Stomach (tissue), 9 donors: ENCODE measurements around the gene ZNF778. TPM values are rescaled to one million over a fixed set of nuclear protein-coding genes. Genes with fewer than 3 reads are reported as not detected.
A peak's percentile ranks its signal among the peaks of the same experiment; 100 is the strongest.

Experiments used
- DNase-seq, 2 donors: peaks; one replicate each; pipeline versions ENCODE4 v3.0.0 to v3.0.0-alpha.2; 2013 to 2019
- H3K27ac ChIP-seq, 5 donors: fragments of 200-600 bp in 4 of 5; sonication (generic) in 4 of 5; one replicate each; pipeline ENCODE4 v1.5.1; 2013 to 2019; ENCODE audit warnings: mild to moderate bottlenecking in 1 of 5, moderate library complexity in 1 of 5
- H3K27me3 ChIP-seq, 3 donors: fragments of 200-600 bp; sonication (generic); one replicate each; pipeline ENCODE4 v1.5.1; 2017 to 2019; ENCODE audit warnings: mixed run types in 1 of 3
- H3K36me3 ChIP-seq, 4 donors: fragments of 200-600 bp; sonication (generic); 1 replicate in 3 of 4; 2 replicates in 1 of 4; pipeline ENCODE4 v1.5.1; 2016 to 2019
- H3K4me1 ChIP-seq, 4 donors: fragments of 200-600 bp; sonication (generic); one replicate each; pipeline ENCODE4 v1.5.1; 2016 to 2019
- H3K4me3 ChIP-seq, 4 donors: fragments of 200-600 bp; sonication (generic) in 3 of 4; one replicate each; pipeline ENCODE4 v1.5.1; 2016 to 2019; ENCODE audit warnings: mild to moderate bottlenecking in 1 of 4
- H3K9me3 ChIP-seq, 4 donors: fragments of 200-600 bp; sonication (generic); one replicate each; pipeline ENCODE4 v1.5.1; 2016 to 2019
- CTCF ChIP-seq, 7 experiments: fragments of 450-650 bp in 4 of 7; fragments of 200-600 bp in 3 of 7; sonication (generic) in 3 of 7; IDR thresholded peaks; one replicate each; pipeline ENCODE4 v1.5.1; 2016 to 2019; ENCODE audit warnings: antibody characterized with exemption in 7 of 7, control low read depth in 2 of 7, mild to moderate bottlenecking in 1 of 7
- EP300 ChIP-seq: sonication (generic); formaldehyde crosslinking; IDR thresholded peaks from one replicate; pipeline ENCODE4 v1.6.1; 2017; ENCODE audit warnings: antibody characterized with exemption
- POLR2A ChIP-seq, 4 donors: fragments of 450-650 bp; IDR thresholded peaks; one replicate each; pipeline ENCODE4 v1.6.1; 2016; ENCODE audit warnings: antibody characterized with exemption in 4 of 4, control low read depth in 2 of 4, mild to moderate bottlenecking in 1 of 4, moderate library complexity in 1 of 4
- POLR2AphosphoS5 ChIP-seq, 3 donors: sonication (generic); formaldehyde crosslinking; IDR thresholded peaks; one replicate each; pipeline ENCODE4 v1.6.1; 2016; ENCODE audit warnings: antibody characterized with exemption in 3 of 3
- WGBS, 5 donors: extraction: QIAGEN DNeasy Blood & Tissue Kit in 3 of 5; methylation state at CpG; one replicate each; pipeline versions ENCODE4 v1.1.5 to v1.1.7; 2013 to 2018; 5-methylcytosine and 5-hydroxymethylcytosine counted together
- intact Hi-C: fragments of 100-400 bp; cut with DNase I; formaldehyde crosslinking; loops from one replicate; pipeline ENCODE4 v1.15.1; 2023; ENCODE audit warnings: low total_unique reads
- polyA plus RNA-seq, 3 donors: library from polyadenylated mRNA; stranded (reverse); fragments of 200-250 nt; gene quantifications; one replicate each; pipeline ENCODE4 v1.2.3, GENCODE V29; 2013
- total RNA-seq, 5 donors: library from RNA; depleted of rRNA; stranded (reverse); fragments of >200 nt; gene quantifications; one replicate each; pipeline versions ENCODE4 v1.1.0 to v1.2.3, GENCODE V29; 2014 to 2016
- donor health status: healthy with polysubstance abuse.
- donor health status: Bipolar disorder and iron deficiency.
- donor health status: healthy.

Gene ZNF778
- total and polyA plus RNA-seq, 8 donors, result 1.2 to 11.7 (median 4.5) TPM

- WGBS, 5 donors, result 0 to 1% (median 0%) methylated on average over 11 of the region's 11 CpGs
- peaks cover 22 to 40% (median 36%) of the 10 kb centered on the region in 4 donors for H3K4me1 ChIP-seq
- peak overlapping the region; percentile 92 to 99 (median 97) for H3K27ac ChIP-seq
- peak overlapping the region; percentile 65 to 99 (median 84) for H3K4me3 ChIP-seq
- intact Hi-C loops, result loop anchor here (10.0 kb wide), 1 partner anchor 482 kb away; no protein-coding TSS in a partner anchor
- no peaks in the 10 kb centered on the region for H3K9me3 ChIP-seq
- H3K27me3 ChIP-seq, result no peaks in the 10 kb centered on the region
- H3K36me3 ChIP-seq, result peaks cover 11 to 27% (median 22%) of the 10 kb centered on the region in 4 donors
- no peak for DNase-seq
- TF ChIP-seq POLR2AphosphoS5 (IDR thresholded peaks at IDR 0.05), result no peak
- TF ChIP-seq POLR2A (IDR thresholded peaks at IDR 0.05), result no peak
- TF ChIP-seq EP300, result no peak
- TF ChIP-seq CTCF (IDR thresholded peaks at IDR 0.05), result no peak
Observed at GRCh38 chr16:89217138-89217387, 440 bp upstream of the ZNF778 start.

GRCh38 chr16:89219365-89219764 lies 1.9 kb downstream of the ZNF778 start:
- Histone ChIP-seq H3K27ac (no peak overlapping the region), H3K36me3 (peaks cover 27 to 50% (median 45%) of the 10 kb centered on the region in 4 donors), H3K27me3 (no peaks in the 10 kb centered on the region), H3K4me1 (peaks cover 22 to 40% (median 36%) of the 10 kb centered on the region in 4 donors), H3K9me3 (no peaks in the 10 kb centered on the region), H3K4me3 (no peak overlapping the region)
- intact Hi-C loops, result loop anchor here (10.0 kb wide), 1 partner anchor 485 kb away; no protein-coding TSS in a partner anchor
- TF ChIP-seq CTCF (IDR thresholded peaks at IDR 0.05), result no peak
- TF ChIP-seq POLR2AphosphoS5 (IDR thresholded peaks at IDR 0.05), result no peak
- no peak for TF ChIP-seq POLR2A (IDR thresholded peaks at IDR 0.05)
- TF ChIP-seq EP300, result no peak
- 61 to 73% (median 67%) methylated on average over 5 of the region's 5 CpGs for WGBS, 5 donors
- DNase-seq, result no peak

DNA sequence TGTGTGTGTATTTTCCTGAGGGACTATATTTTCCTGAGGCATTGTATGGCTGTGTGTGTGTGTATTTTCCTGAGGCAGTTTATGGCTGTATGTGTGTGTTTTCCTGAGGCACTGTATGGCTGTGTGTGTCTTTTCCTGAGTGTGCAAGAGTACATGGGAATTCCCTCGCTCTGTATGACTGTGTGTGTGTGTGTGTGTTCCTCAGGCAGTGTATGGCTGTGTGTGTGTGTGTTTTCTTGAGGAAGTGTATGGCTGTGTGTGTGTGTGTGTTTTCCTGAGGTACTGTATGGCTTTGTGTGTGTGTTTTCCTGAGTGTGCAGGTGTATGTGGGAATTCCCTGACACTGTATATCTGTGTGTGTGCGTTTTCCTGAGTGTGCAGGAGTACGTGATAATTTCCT lies 4.1 kb downstream of the ZNF778 start:
- no peak for DNase-seq
- no peak overlapping the region for H3K4me3 ChIP-seq
- TF ChIP-seq CTCF (IDR thresholded peaks at IDR 0.05) (no peak), EP300 (no peak), POLR2AphosphoS5 (IDR thresholded peaks at IDR 0.05) (no peak), POLR2A (IDR thresholded peaks at IDR 0.05) (no peak)
- peaks cover 13 to 25% (median 22%) of the 10 kb centered on the region in 4 donors for H3K4me1 ChIP-seq
- peaks cover 39 to 72% (median 67%) of the 10 kb centered on the region in 4 donors for H3K36me3 ChIP-seq
- no peak overlapping the region for H3K27ac ChIP-seq
- intact Hi-C loops, result no loop called here
- H3K9me3 ChIP-seq, result peaks cover 0 to 3% (median under 1%) of the 10 kb centered on the region in 4 donors
- H3K27me3 ChIP-seq, result no peaks in the 10 kb centered on the region
- WGBS, 5 donors, result 83 to 99% (median 89%) methylated on average over 3 of the region's 3 CpGs

GRCh38 chr16:89222931-89223330 lies 5.4 kb downstream of the ZNF778 start:
- Histone ChIP-seq H3K9me3 (peaks cover 3 to 16% (median 11%) of the 10 kb centered on the region in 4 donors), H3K4me1 (peaks cover 9 to 17% (median 17%) of the 10 kb centered on the region in 4 donors), H3K27me3 (no peaks in the 10 kb centered on the region), H3K4me3 (no peak overlapping the region), H3K36me3 (peaks cover 52 to 85% (median 81%) of the 10 kb centered on the region in 4 donors), H3K27ac (no peak overlapping the region)
- TF ChIP-seq POLR2A (IDR thresholded peaks at IDR 0.05) (no peak), EP300 (no peak), POLR2AphosphoS5 (IDR thresholded peaks at IDR 0.05) (no peak), CTCF (IDR thresholded peaks at IDR 0.05) (no peak)
- 92 to 95% (median 94%) methylated on average over 21 of the region's 21 CpGs for WGBS, 5 donors
- DNase-seq, result no peak
- intact Hi-C loops, result no loop called here
